HG03139 (cell line): Measurements from ENCODE around the gene HOXA5.

Experiments
- ATAC-seq: cut with Tn5 transposase; IDR thresholded peaks from one replicate; pipeline ENCODE4 v1.9.1; 2021; ENCODE audit not compliant: unreplicated experiment

The HOXA5 gene

GRCh38 chr7:27149842-27150567 lies 6.5 kb upstream of the HOXA5 start:
- ATAC-seq: no peak

- ATAC-seq: no peak
Measured at GRCh38 chr7:27148756-27149641, 5.5 kb upstream of the HOXA5 start.

DNA sequence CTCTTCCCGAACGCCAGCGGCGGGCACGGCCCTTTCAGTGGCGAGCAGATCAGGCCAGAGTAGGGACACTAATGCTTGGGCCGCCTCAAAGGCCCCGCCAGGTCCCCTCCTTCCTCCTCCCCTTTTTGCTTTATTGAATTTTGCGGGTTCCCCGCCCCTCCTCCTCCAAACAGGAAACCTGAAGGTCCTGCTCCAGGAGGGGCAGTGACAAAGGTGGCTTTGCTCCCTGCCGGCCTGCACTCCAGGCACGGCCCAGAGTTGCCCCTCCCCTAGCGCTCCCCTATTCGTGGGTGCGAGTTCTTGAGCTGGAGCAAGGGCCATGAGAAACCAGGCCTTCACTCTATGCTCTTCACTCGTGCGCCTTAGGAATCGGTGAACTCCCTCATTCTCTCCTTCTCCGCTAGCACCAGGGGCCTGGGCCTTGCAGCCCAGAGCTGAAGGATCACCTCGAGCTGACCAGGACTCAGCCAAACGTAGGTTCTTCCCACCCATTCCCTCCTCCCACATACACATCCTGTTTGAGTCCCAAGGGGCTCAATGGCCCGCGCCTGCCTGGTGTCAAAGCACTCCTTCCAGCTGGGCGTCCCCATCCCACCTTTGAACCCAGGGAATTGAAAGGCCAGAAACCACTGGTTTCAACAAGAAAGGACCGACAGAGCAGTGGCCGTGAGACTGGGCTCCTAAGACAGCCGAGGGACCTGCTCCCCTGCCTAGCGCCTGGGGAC lies 4.7 kb upstream of the HOXA5 start:
- ATAC-seq: no peak

DNA sequence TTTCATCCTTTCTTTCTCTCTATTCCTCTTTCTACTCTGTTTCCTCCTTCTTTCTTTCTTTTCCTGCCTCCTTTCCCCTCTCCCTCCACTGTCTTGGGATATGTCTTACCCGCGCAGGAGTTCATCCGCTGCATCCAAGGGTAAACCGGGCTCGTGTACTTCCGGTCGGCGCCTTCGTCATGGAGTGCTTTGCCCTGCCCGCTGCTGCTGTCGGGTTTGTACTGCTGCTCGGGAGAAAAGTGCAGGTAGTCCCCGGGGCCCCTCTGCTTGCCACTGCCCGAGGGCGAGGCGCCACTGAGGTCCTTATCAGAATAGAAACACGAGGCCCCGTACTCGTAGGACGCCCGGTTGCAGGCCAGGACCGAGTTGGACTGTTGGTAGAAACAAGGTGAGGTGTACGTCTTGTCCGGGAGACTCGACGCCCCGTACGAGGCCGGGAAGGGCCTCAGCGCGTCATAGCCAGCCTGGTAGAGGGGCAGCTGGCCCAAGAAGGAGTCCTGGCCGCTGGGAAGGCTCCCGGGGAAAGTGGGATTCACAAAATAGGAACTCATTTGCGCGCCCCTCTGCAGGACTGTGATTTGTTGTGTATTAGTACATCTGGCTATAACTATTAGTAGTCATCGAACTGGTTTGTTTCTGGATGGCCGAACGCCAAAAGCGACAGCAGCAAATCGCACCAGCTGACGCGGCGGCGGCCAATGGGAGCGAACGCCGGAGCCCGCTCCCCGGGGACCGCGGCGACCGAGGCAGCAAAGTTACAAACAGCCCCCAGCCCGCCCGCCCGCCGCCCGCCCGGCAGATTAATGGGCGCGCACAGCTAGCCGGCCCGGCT lies 3.9 kb upstream of the HOXA5 start, which contains the start of gene HOXA6:
Gene HOXA6, minus strand, starts transcription at position 576 of the 832 bp plus-strand sequence. Its CDS starts 25 bp downstream, at position 551.
- ATAC-seq: no peak

DNA sequence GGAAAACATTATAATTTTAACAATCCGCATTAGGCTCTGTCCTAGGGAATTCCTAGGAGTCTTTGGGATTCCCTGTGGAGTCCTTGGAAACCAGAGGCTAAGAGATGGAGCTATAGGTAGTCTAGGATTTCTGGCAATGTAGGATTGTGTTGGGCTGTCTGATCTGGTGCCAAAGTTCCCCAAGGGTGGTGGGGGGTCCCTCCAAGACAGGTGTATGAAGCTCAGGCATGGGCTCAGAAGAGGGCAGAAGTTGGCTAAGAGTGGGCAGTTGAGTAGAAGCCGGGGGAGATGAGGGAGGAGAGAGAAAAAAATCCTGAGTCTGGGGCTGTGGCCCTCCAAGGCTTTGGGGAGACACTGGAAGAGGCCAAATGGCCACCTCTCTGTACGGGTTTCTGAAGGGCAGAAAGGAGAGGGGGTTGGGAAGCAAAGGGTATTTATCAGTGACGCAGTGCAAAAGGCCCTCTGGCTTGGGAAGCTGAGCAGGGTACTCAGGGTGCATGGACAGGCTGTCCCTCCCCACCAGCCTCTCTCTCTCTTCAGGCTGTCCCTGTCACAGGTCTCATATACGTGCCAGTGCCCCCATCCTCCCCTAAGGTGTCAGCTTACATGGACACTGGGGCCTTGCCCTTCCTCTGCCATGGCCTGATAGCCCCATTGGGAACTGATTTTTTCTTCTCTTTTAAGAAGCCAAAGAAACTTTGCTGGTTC lies 3.2 kb upstream of the HOXA5 start:
- no peak for ATAC-seq

DNA sequence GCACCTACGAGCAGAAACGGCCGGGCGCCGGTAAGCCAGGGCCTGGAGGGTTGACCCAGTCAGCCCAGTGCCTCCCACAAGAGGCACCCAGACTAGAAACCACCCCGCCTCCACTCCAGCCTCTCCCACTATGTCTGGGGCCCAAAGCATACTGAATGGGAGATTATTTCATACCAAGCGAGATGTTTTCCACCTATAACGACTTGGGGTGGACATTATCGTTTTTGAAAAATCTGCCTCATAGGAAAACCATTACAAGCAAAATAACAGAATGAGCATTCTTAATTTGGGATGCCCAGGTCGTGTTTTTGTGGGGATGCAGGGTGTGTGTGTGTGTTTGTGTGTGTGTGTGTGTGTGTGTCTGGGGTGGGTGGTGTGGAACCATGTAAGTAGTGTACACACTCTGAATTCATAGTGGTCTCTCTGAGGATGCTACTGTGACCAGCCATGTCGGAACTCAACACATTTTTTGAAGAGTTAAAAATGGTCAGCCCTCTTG lies 2.5 kb upstream of the HOXA5 start:
- no peak for ATAC-seq

DNA sequence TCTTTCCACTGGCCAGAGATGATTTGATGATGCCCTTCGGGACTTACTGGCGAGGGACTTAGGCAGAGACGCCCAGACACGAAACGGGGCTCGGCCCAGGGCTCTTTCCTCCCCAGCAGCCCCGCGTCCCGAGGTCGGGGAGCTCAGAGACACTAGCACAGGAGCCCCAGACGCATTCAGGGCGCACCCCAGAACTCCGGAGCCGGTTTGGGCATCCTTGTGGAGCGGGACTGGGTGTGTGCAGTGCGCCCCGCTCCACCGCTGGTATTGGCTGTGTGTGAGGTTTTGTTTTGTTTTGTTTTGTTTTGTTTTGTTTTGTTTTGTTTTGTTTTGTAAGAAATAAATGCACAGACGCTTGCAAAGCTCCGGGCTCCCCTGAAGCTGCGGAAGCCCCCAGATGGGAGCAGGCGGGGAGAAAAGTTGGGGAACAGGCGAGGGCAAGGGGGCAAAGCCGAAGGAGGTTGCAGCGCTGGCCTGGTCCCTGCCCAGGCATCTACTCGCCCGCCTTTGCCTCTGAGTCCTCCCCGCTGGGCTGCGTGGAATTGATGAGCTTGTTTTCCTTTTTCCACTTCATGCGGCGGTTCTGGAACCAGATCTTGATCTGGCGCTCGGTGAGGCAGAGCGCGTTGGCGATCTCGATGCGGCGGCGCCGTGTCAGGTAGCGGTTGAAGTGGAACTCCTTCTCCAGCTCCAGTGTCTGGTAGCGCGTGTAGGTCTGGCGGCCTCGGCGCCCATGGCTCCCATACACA lies 1.9 kb upstream of the HOXA5 start:
- no peak for ATAC-seq

GRCh38 chr7:27144781-27145164 lies 1.3 kb upstream of the HOXA5 start:
- ATAC-seq: no peak

- ATAC-seq: no peak
Measured at GRCh38 chr7:27143950-27144780, 684 bp upstream of the HOXA5 start.

DNA sequence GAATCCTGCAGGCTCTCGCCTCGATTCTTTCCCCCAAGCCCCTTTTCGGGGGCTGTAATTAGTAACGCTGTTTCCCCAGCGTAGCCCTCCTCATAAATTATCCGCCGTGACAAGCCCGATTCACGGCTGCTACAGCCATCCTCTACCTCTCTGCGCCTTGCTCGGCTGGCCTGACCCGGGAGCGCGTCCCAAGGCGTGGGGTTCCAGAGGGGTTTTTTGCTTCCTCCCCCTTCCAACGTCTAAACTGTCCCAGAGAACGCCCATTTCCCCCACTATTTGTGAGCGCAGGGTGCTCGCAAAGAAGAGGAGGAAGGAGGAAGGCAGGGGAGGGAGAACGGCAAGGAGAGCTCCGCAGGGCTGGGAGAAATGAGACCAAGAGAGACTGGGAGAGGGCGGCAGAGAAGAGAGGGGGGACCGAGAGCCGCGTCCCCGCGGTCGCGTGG lies 880 bp downstream of the HOXA5 start:
- ATAC-seq: no peak

GRCh38 chr7:27141923-27142579 lies 1.4 kb downstream of the HOXA5 start:
- no peak for ATAC-seq

DNA sequence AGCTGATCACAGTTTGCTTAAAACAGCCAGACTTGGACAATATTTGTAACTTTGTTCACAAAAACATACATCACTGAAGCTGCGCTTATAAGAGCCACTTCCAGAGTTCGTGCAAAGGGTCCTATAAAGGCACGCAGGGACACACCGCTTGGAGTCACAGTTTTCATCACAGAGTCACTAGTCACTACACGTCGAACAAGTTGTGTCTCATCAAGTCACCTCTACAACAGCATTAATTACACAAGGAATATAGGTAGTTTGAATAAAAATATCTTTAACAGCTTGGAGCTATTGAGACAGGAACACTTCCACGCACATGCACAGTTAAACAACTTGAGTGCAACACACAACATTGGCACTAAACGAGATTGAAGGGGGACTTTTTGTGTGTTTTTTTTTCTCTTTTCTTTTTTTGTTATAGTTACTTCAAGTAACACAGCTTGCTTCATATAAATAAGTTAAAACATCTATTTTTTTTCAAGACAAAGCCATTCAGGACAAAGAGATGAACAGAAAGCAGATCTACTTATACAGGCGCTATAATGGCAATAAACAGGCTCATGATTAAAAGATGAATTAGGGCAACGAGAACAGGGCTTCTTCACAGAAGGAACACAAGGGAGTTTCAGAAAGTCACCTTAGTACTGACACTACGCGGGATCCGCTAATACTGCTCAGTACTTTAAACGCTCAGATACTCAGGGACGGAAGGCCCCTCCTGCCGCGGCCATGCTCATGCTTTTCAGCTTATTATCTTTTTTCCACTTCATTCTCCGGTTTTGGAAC lies 2.2 kb downstream of the HOXA5 start:
- no peak for ATAC-seq

DNA sequence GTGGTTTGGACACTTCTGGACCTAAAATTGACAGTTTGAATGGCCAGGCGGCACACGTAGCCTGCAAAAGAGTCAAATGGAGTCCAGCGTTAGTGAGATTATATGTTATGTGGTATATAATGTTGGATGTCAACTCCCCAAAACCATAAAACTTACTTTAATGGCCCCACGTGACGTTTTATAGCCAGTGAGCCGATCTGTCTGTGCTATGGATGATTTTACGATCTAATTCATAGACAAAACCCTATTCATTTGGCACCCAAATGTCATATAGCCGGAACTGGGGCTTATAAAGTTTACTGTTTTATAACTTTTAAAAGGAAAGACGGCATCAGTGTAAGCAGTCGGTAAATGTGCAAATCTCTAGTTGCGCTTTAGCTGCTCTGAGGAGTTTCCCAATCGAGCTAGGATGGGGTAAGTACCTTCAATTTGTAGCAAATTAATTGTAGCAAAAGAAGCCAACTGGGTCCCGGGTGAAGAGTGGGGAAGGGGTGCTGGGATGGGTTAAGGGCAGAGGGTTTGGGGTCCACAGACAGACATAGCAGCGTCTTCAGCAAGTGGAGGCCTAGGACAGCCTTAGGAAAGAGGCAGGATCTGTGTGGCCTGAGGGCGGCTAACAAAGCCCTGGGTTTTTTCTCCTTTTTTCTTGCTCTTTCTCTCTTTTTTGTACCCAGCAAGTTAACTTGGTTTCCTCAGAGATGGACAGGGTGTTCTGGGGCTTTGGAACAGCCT lies 3.2 kb downstream of the HOXA5 start:
- no peak for ATAC-seq

- ATAC-seq: no peak
Measured at GRCh38 chr7:27139334-27140125, 4.0 kb downstream of the HOXA5 start.

- ATAC-seq: no peak
Measured at GRCh38 chr7:27138985-27139333, 4.5 kb downstream of the HOXA5 start.

- no peak for ATAC-seq
Measured at GRCh38 chr7:27138472-27138871, 5.0 kb downstream of the HOXA5 start.
